Activated naive CD4-positive, alpha-beta T cell treated with anti-CD3 and anti-CD28 coated beads, Interleukin-2, amount 10 ng/mL, durations not matched to agents 7 days and 5 days (primary cell): ENCODE data around the gene ZBTB17.

Source experiments
- CTCF ChIA-PET: fragments of 350-600 bp; sonication (Branson Sonifier 250); formaldehyde crosslinking; loops from one replicate; lab custom pipeline; 2021; ENCODE audit warnings: antibody characterized with exemption; lab: Charles Lee
- DNase-seq: peaks from one replicate; pipeline ENCODE4 v3.0.0-alpha.2; 2020
- H3K27ac Mint-ChIP-seq: one replicate; pipeline ENCODE4 v1.8.0; 2021; ENCODE audit warnings: mild to moderate bottlenecking, moderate library complexity, mixed read lengths
- H3K27me3 Mint-ChIP-seq: one replicate; pipeline ENCODE4 v1.8.0; 2021; ENCODE audit warnings: mild to moderate bottlenecking, mixed read lengths
- H3K36me3 Mint-ChIP-seq: one replicate; pipeline ENCODE4 v1.8.0; 2021; ENCODE audit warnings: mixed read lengths
- H3K4me1 Mint-ChIP-seq: one replicate; pipeline ENCODE4 v1.8.0; 2021; ENCODE audit warnings: mixed read lengths
- H3K4me3 Mint-ChIP-seq: one replicate; pipeline ENCODE4 v1.8.0; 2021; ENCODE audit warnings: mild to moderate bottlenecking, moderate library complexity, mixed read lengths
- H3K9me3 Mint-ChIP-seq: one replicate; pipeline ENCODE4 v1.8.0; 2021; ENCODE audit warnings: mixed read lengths

The ZBTB17 gene

GRCh38 chr1:15966956-15967344, 9.0 kb downstream of the ZBTB17 start:
- Mint-ChIP-seq H3K27me3 (no peaks in the 10 kb centered on the region), H3K4me1 (peaks cover 57% of the 10 kb centered on the region), H3K27ac (peak overlapping the region; percentile 42), H3K9me3 (no peaks in the 10 kb centered on the region), H3K4me3 (no peak overlapping the region), H3K36me3 (peaks cover 45% of the 10 kb centered on the region)
- DNase-seq = no peak
- CTCF ChIA-PET = no interaction called here

GRCh38 chr1:15966081-15966955, 9.6 kb downstream of the ZBTB17 start:
- H3K4me3 Mint-ChIP-seq = peak overlapping the region; percentile 39
- no peaks in the 10 kb centered on the region for H3K9me3 Mint-ChIP-seq
- H3K27me3 Mint-ChIP-seq = no peaks in the 10 kb centered on the region
- H3K4me1 Mint-ChIP-seq = peaks cover 56% of the 10 kb centered on the region
- peaks cover 43% of the 10 kb centered on the region for H3K36me3 Mint-ChIP-seq
- CTCF ChIA-PET = interaction anchor here (0.6 kb wide), 1 partner anchor 341 kb away, joined by 4 read pairs; no protein-coding TSS in a partner anchor
- H3K27ac Mint-ChIP-seq = peak overlapping the region; percentile 86
- peak; percentile 69 for DNase-seq

DNA sequence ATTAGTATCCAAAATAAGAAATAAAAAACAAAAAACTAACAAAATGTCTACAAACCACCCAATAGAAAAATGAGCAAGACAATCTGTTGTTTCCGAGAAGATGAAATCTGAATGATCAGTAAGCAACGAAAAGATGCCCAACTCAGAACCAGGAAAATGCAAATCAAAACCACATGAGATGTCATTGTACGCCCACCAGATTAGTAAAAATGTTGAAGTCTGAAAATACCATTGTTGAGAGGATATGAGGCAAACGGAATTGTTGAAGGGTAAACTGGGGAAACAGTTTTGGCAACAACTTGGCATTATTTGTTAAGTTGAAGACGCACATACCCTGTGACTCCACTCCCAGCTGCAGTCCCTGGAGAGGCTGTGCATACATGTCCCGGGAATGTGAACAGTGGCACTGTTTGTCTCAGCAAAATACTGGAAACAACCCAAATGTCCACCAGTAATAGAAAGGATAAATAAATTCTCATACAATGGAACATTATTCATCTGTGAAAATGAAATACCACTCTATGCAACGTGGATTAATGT, 10.6 kb downstream of the ZBTB17 start:
- H3K4me1 Mint-ChIP-seq = peaks cover 54% of the 10 kb centered on the region
- DNase-seq = no peak
- peaks cover 37% of the 10 kb centered on the region for H3K36me3 Mint-ChIP-seq
- H3K4me3 Mint-ChIP-seq = no peak overlapping the region
- no peaks in the 10 kb centered on the region for H3K27me3 Mint-ChIP-seq
- H3K27ac Mint-ChIP-seq = peak overlapping the region; percentile 86
- CTCF ChIA-PET = no interaction called here
- H3K9me3 Mint-ChIP-seq = no peaks in the 10 kb centered on the region

- Mint-ChIP-seq H3K4me1 (peaks cover 56% of the 10 kb centered on the region), H3K27ac (peak overlapping the region; percentile 37), H3K4me3 (no peak overlapping the region), H3K27me3 (no peaks in the 10 kb centered on the region), H3K36me3 (peaks cover 28% of the 10 kb centered on the region), H3K9me3 (no peaks in the 10 kb centered on the region)
- no peak for DNase-seq
- CTCF ChIA-PET = interaction anchor here (0.7 kb wide), 1 partner anchor 9 kb away, joined by 3 read pairs; no protein-coding TSS in a partner anchor
Measured at GRCh38 chr1:15963968-15964648, 11.8 kb downstream of the ZBTB17 start.

DNA sequence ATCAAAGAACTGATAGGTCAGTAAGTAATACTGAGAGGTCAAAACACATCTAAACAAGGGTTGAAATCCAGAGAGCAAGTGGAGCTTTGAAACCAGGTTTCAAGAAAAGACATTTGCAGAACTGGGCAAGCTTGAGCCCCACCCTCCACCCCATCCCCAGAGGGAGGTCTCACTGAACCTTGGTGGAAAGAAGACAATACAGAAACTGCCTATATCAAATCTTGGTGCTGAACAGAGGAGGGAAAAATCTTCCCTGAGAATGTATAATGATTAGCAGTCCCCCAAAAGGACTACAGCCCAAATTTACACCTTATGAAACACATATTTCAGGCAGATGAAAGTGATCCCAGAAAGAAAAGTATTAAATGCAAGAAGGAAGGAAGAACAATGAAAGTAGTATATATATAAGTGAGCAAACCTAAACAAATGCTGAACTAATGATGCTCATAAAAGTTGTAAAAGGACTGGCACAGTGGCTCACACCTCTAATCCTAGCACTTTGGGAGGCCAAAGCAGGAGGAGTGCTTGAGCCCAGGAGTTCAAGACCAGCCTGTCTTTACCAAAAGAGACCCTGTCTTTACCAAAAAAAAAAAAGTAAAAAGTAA, 12.4 kb downstream of the ZBTB17 start:
- CTCF ChIA-PET = no interaction called here
- H3K4me1 Mint-ChIP-seq = peaks cover 57% of the 10 kb centered on the region
- peak overlapping the region; percentile 74 for H3K27ac Mint-ChIP-seq
- H3K9me3 Mint-ChIP-seq = no peaks in the 10 kb centered on the region
- H3K4me3 Mint-ChIP-seq = no peak overlapping the region
- no peaks in the 10 kb centered on the region for H3K27me3 Mint-ChIP-seq
- DNase-seq = no peak
- H3K36me3 Mint-ChIP-seq = peaks cover 28% of the 10 kb centered on the region

DNA sequence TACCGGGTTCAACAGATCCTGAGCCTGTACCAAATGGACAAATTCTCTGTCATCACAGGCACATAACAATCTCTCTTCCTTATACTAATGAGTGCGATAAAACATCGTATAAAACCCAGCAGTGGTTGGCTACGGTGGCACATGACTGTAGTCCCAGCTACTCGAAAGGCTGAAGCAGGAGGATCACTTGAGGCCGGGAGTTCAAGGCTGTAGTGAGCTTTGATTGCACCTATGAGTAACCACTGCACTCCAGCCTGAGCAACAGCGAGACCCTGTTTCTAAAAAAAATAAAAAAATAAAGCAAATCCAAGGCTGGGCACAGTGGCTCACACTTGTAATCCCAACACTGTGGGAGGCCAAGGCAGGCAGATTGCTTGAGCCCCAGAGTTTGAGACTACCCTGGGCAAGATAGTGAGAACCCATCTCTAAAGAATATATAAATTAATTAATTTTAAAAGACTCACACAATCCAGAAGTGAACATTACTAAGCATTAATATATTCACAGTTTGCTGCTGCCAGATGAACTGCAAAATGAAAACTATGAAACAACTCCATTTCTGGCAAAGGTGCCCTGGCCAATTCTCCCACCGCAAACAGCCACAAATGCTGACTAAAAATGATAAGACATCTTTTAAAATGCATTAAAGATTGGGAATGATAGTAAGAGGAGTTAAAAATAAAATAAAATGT, 13.1 kb downstream of the ZBTB17 start:
- no peak for DNase-seq
- H3K27me3 Mint-ChIP-seq = no peaks in the 10 kb centered on the region
- no peak overlapping the region for H3K4me3 Mint-ChIP-seq
- peaks cover 55% of the 10 kb centered on the region for H3K4me1 Mint-ChIP-seq
- H3K36me3 Mint-ChIP-seq = peaks cover 22% of the 10 kb centered on the region
- no peaks in the 10 kb centered on the region for H3K9me3 Mint-ChIP-seq
- peak overlapping the region; percentile 74 for H3K27ac Mint-ChIP-seq
- CTCF ChIA-PET = interaction anchor here (1.0 to 1.5 kb wide), 2 partner anchors 12 to 159 kb away, joined by 3 read pairs; no protein-coding TSS in a partner anchor

GRCh38 chr1:15962176-15962575, 13.7 kb downstream of the ZBTB17 start:
- no peak overlapping the region for H3K4me3 Mint-ChIP-seq
- peaks cover 21% of the 10 kb centered on the region for H3K36me3 Mint-ChIP-seq
- H3K27ac Mint-ChIP-seq = no peak overlapping the region
- no peak for DNase-seq
- no peaks in the 10 kb centered on the region for H3K9me3 Mint-ChIP-seq
- peaks cover 55% of the 10 kb centered on the region for H3K4me1 Mint-ChIP-seq
- H3K27me3 Mint-ChIP-seq = no peaks in the 10 kb centered on the region
- CTCF ChIA-PET = interaction anchor here (1.0 to 1.5 kb wide), 2 partner anchors 11 to 159 kb away, joined by 3 read pairs; no protein-coding TSS in a partner anchor

- no peak for DNase-seq
- H3K36me3 Mint-ChIP-seq = peaks cover 22% of the 10 kb centered on the region
- H3K9me3 Mint-ChIP-seq = no peaks in the 10 kb centered on the region
- H3K4me1 Mint-ChIP-seq = peaks cover 50% of the 10 kb centered on the region
- CTCF ChIA-PET = interaction anchor here (1.0 to 1.6 kb wide), 4 partner anchors 11 to 158 kb away, joined by 3 to 4 read pairs (median 3); partner anchors contain the start of gene ZBTB17
- no peaks in the 10 kb centered on the region for H3K27me3 Mint-ChIP-seq
- no peak overlapping the region for H3K27ac Mint-ChIP-seq
- H3K4me3 Mint-ChIP-seq = no peak overlapping the region
Measured at GRCh38 chr1:15961492-15961891, 14.4 kb downstream of the ZBTB17 start.

DNA sequence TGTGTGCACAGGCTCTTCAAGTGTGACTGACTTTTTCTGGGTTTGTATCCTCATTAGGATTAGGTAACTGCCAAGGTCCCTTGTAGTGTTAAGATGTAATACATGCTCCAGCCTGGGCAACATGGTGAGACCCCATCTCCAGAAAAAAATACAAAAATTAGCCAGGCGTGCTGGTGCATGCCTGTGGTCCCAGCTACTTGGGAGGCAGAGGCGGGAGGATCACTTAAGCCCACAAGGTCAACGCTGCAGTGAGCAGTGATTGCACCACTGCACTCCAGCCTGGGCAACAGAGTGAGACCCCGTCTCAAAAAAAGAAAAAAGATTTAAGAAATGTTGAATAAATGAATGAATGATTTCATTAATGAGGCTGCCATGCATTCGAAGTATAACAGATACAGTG, 15.1 kb downstream of the ZBTB17 start:
- Mint-ChIP-seq H3K27ac (no peak overlapping the region), H3K4me3 (no peak overlapping the region), H3K36me3 (peaks cover 21% of the 10 kb centered on the region), H3K9me3 (no peaks in the 10 kb centered on the region), H3K27me3 (no peaks in the 10 kb centered on the region), H3K4me1 (peaks cover 50% of the 10 kb centered on the region)
- CTCF ChIA-PET = interaction anchor here (1.1 to 1.6 kb wide), 2 partner anchors 15 to 34 kb away, joined by 3 to 4 read pairs; partner anchors contain the start of gene ZBTB17
- no peak for DNase-seq

- DNase-seq = no peak
- H3K27me3 Mint-ChIP-seq = no peaks in the 10 kb centered on the region
- H3K4me3 Mint-ChIP-seq = no peak overlapping the region
- H3K4me1 Mint-ChIP-seq = peaks cover 50% of the 10 kb centered on the region
- H3K36me3 Mint-ChIP-seq = peaks cover 17% of the 10 kb centered on the region
- no peaks in the 10 kb centered on the region for H3K9me3 Mint-ChIP-seq
- CTCF ChIA-PET = interaction anchor here (0.7 to 1.6 kb wide), 3 partner anchors 9 to 194 kb away, joined by 3 to 4 read pairs (median 4); partner anchors contain the start of gene ZBTB17
- no peak overlapping the region for H3K27ac Mint-ChIP-seq
Measured at GRCh38 chr1:15959827-15960446, 16.0 kb downstream of the ZBTB17 start.

GRCh38 chr1:15959424-15959823, 16.5 kb downstream of the ZBTB17 start:
- H3K9me3 Mint-ChIP-seq = no peaks in the 10 kb centered on the region
- H3K4me3 Mint-ChIP-seq = no peak overlapping the region
- CTCF ChIA-PET = interaction anchor here (0.7 to 1.6 kb wide), 3 partner anchors 9 to 194 kb away, joined by 3 to 4 read pairs (median 4); no protein-coding TSS in a partner anchor
- no peak for DNase-seq
- no peak overlapping the region for H3K27ac Mint-ChIP-seq
- no peaks in the 10 kb centered on the region for H3K27me3 Mint-ChIP-seq
- H3K4me1 Mint-ChIP-seq = peaks cover 48% of the 10 kb centered on the region
- peaks cover 16% of the 10 kb centered on the region for H3K36me3 Mint-ChIP-seq

GRCh38 chr1:15958793-15959192, 17.1 kb downstream of the ZBTB17 start:
- H3K36me3 Mint-ChIP-seq = peaks cover 14% of the 10 kb centered on the region
- CTCF ChIA-PET = interaction anchor here (1.2 to 1.6 kb wide), 2 partner anchors 8 to 143 kb away, joined by 4 read pairs; no protein-coding TSS in a partner anchor
- no peaks in the 10 kb centered on the region for H3K9me3 Mint-ChIP-seq
- no peak overlapping the region for H3K27ac Mint-ChIP-seq
- DNase-seq = no peak
- no peak overlapping the region for H3K4me3 Mint-ChIP-seq
- no peaks in the 10 kb centered on the region for H3K27me3 Mint-ChIP-seq
- peaks cover 48% of the 10 kb centered on the region for H3K4me1 Mint-ChIP-seq

DNA sequence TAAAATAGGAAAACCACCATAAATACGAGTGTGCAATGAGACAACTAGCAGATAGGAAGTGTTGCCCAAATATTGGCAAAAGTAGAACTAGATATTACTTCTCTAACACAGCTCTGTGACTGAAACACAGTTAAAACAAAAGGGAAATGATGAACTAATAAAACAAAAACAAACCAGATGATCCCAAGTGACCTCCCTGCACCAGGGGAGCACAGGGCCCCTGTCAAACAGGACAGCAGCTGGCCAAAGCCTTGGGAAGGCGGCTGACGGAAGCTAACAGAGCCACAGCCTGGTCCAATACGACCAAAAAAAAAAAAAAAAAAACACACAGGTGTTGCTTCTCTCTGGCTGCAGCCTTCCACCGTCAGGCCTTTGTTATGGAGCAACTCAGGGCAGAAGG, 17.8 kb downstream of the ZBTB17 start:
- Mint-ChIP-seq H3K36me3 (peaks cover 16% of the 10 kb centered on the region), H3K27ac (no peak overlapping the region), H3K4me1 (peaks cover 46% of the 10 kb centered on the region), H3K27me3 (no peaks in the 10 kb centered on the region), H3K9me3 (no peaks in the 10 kb centered on the region), H3K4me3 (no peak overlapping the region)
- DNase-seq = no peak
- CTCF ChIA-PET = interaction anchor here (1.6 kb wide), 1 partner anchor 143 kb away, joined by 4 read pairs; no protein-coding TSS in a partner anchor
